HepG2 (cell line): Measurements from ENCODE around the gene ALK. TPM values are rescaled to one million over a fixed set of nuclear protein-coding genes. Genes with fewer than 3 reads are reported as not detected.

ENCODE experiments used
- ATAC-seq: fragments of 200-7000 bp; cut with Tn5 transposase; 3 replicates; pipeline ENCODE4 v1.9.1; 2020; ENCODE audit warnings: mild to moderate bottlenecking, moderate library complexity
- BruUV-seq: library from RNA; stranded (reverse); fragments of 400-500 nt; replicated peaks from 2 replicates; lab custom pipeline; 2021; lab: Mats Ljungman, UMichigan
- CTCF ChIA-PET: fragments of 300-600 bp; formaldehyde crosslinking; extraction: SDS; loops from one replicate; lab custom pipeline; 2021; ENCODE audit warnings: low total read pairs, inconsistent platforms, low intra/inter-chr PET ratio; lab: Yijun Ruan, JAX
- POLR2A ChIA-PET: fragments of 350-600 bp; sonication (Branson Sonifier 250); formaldehyde crosslinking; loops from one replicate; lab custom pipeline; 2020; ENCODE audit warnings: antibody characterized with exemption, inconsistent platforms; lab: Yijun Ruan, JAX
- DNase-seq: peaks from one replicate; pipeline ENCODE4 v3.0.0-alpha.2; 2015; ENCODE audit warnings: low spot score
- FAIRE-seq: peaks from 3 replicates; lab custom pipeline; 2011; peaks lifted over from hg19 to GRCh38; lab: Jason Lieb, UNC
- H2AFZ ChIP-seq: one replicate; pipeline ENCODE4 v1.6.1; 2011; ENCODE audit warnings: low read length, inconsistent platforms
- H3K27ac ChIP-seq: fragments of 300-600 bp; 3 replicates; pipeline ENCODE4 v1.8.0; 2011; ENCODE audit warnings: mixed run types, mild to moderate bottlenecking, mixed read lengths, low read length, inconsistent platforms; ENCODE audit not compliant: insufficient read depth; ENCODE audit errors: extremely low read length
- H3K27me3 ChIP-seq, 2 experiments: fragments of 200-600 bp in 1 of 2; 2 replicates in 1 of 2; 3 replicates in 1 of 2; pipeline versions ENCODE4 v1.6.0 to v1.8.0; 2011; ENCODE audit warnings: low read length in 2 of 2, mild to moderate bottlenecking in 2 of 2, moderate library complexity in 2 of 2, inconsistent platforms in 1 of 2; ENCODE audit not compliant: insufficient read depth in 2 of 2, control insufficient read depth in 1 of 2
- H3K36me3 ChIP-seq, 2 experiments: fragments of 200-600 bp in 1 of 2; replicated peaks in 1 of 2; 2 replicates in 1 of 2; 3 replicates in 1 of 2; pipeline versions ENCODE4 v1.5.1 to v1.8.0; 2011; ENCODE audit warnings: low read length in 2 of 2, inconsistent platforms in 1 of 2; ENCODE audit not compliant: insufficient read depth in 2 of 2, control insufficient read depth in 1 of 2
- H3K4me1 ChIP-seq: 2 replicates; pipeline ENCODE4 v1.5.1; 2012; ENCODE audit warnings: low read length, inconsistent platforms; ENCODE audit not compliant: insufficient read depth
- H3K4me2 ChIP-seq: 2 replicates; pipeline ENCODE4 v1.6.0; 2011; ENCODE audit warnings: low read depth, low read length, inconsistent platforms
- H3K4me3 ChIP-seq, 3 experiments: fragments of 200-600 bp in 1 of 3; sonication (generic), shearing (Covaris generic) in 1 of 3; replicated peaks in 1 of 3; 2 replicates each; pipeline ENCODE4 v1.5.1; 2011 to 2016; ENCODE audit warnings: low read length in 3 of 3, inconsistent platforms in 2 of 3, low read depth in 2 of 3, mild to moderate bottlenecking in 2 of 3, control low read depth in 1 of 3, mixed read lengths in 1 of 3; ENCODE audit not compliant: insufficient read depth in 1 of 3
- H3K79me2 ChIP-seq: one replicate; pipeline ENCODE4 v1.6.1; 2011; ENCODE audit warnings: low read length, inconsistent platforms; ENCODE audit not compliant: insufficient read depth
- H3K9ac ChIP-seq: 2 replicates; pipeline ENCODE4 v1.6.0; 2011; ENCODE audit warnings: mild to moderate bottlenecking, low read depth, low read length, inconsistent platforms; ENCODE audit not compliant: insufficient read depth
- H3K9me3 ChIP-seq: 2 replicates; pipeline ENCODE4 v1.5.1; 2012; ENCODE audit warnings: mild to moderate bottlenecking, low read length
- H4K20me1 ChIP-seq: 2 replicates; pipeline ENCODE4 v1.6.0; 2011; ENCODE audit warnings: inconsistent platforms, mild to moderate bottlenecking, low read length, moderate library complexity; ENCODE audit not compliant: insufficient read depth
- KLF6 ChIP-seq: IDR thresholded peaks from 2 replicates; pipeline ENCODE4 v1.8.0; 2016; ENCODE audit warnings: missing biosample characterization, missing genetic modification reagents
- MTA3 ChIP-seq: sonication (generic); formaldehyde crosslinking; IDR thresholded peaks from 2 replicates; pipeline ENCODE4 v1.4.0; 2020; ENCODE audit warnings: missing genetic modification reagents
- XRCC5 ChIP-seq: fragments of 200-400 bp; formaldehyde crosslinking; optimal IDR thresholded peaks from 2 replicates; pipeline ENCODE3; 2017; ENCODE audit warnings: mild to moderate bottlenecking, low read length
- ZKSCAN8 ChIP-seq: IDR thresholded peaks from 2 replicates; pipeline ENCODE4 v1.6.1; 2016; ENCODE audit warnings: borderline replicate concordance, missing genetic modification reagents, missing compliant biosample characterization
- ZNF263 ChIP-seq: sonication (generic); formaldehyde crosslinking; IDR thresholded peaks from 2 replicates; pipeline ENCODE4 v1.4.0; 2020; ENCODE audit warnings: missing genetic modification reagents
- ZNF430 ChIP-seq: sonication (generic); formaldehyde crosslinking; IDR thresholded peaks from 2 replicates; pipeline ENCODE4 v1.9.0; 2021; ENCODE audit warnings: mild to moderate bottlenecking, missing genetic modification reagents
- ZNF446 ChIP-seq: sonication (generic); formaldehyde crosslinking; IDR thresholded peaks from 2 replicates; pipeline ENCODE4 v1.5.0; 2020; ENCODE audit warnings: mild to moderate bottlenecking, missing genetic modification reagents
- ZNF644 ChIP-seq: IDR thresholded peaks from 2 replicates; pipeline ENCODE4 v1.6.1; 2016; ENCODE audit warnings: low read depth
- ZNF674 ChIP-seq: sonication (generic); formaldehyde crosslinking; IDR thresholded peaks from 2 replicates; pipeline ENCODE4 v1.5.0; 2020; ENCODE audit warnings: low read depth, mild to moderate bottlenecking, missing genetic modification reagents
- ZNF737 ChIP-seq: sonication (generic); formaldehyde crosslinking; IDR thresholded peaks from 2 replicates; pipeline ENCODE4 v1.5.0; 2020; ENCODE audit warnings: missing genetic modification reagents, mild to moderate bottlenecking, borderline replicate concordance
- WGBS: methylation state at CpG from one replicate; pipeline ENCODE4 v1.1.6; 2017; ENCODE audit warnings: low lambda C conversion rate; 5-methylcytosine and 5-hydroxymethylcytosine counted together
- in situ Hi-C: cut with HindIII; loops from 2 replicates; pipeline ENCODE4 v1.10.0; 2017; ENCODE audit warnings: low pct_unique_long_range_greater_than_20kb; ENCODE audit not compliant: extremely low pct_ligation_motif_present
- intact Hi-C: fragments of 100-400 bp; cut with micrococcal nuclease; formaldehyde crosslinking; loops from one replicate; pipeline ENCODE4 v1.10.0; 2022; ENCODE audit not compliant: unreplicated experiment
- polyA plus RNA-seq, 8 experiments: library from polyadenylated mRNA; depleted of rRNA in 3 of 8; stranded (reverse) in 7 of 8; unstranded in 1 of 8; fragments of >200 nt; fragmentation: Illumina TruSeq in 4 of 8; extraction: Trizol in 4 of 8; gene quantifications; 2 replicates each; pipeline versions ENCODE4 v1.2.1 to v1.2.3, GENCODE V29; 2011 to 2016; ENCODE audit warnings: low read depth in 4 of 8, missing spikeins in 1 of 8, mixed read lengths in 1 of 8; ENCODE audit not compliant: insufficient read depth in 1 of 8
- total RNA-seq, 5 experiments: library from RNA; depleted of rRNA; stranded (reverse); fragments of >200 nt; fragmentation: Illumina TruSeq; extraction: Trizol; gene quantifications; 2 replicates each; pipeline ENCODE4 v1.2.3, GENCODE V29; 2016; ENCODE audit warnings: low read depth in 1 of 5
- TF ChIP-seq, protein P1 (sequence below): sonication (generic); formaldehyde crosslinking; IDR thresholded peaks from 2 replicates; pipeline ENCODE4 v1.9.0; 2021; ENCODE audit warnings: missing genetic modification reagents, borderline replicate concordance
- TF ChIP-seq, protein P2 (sequence below): sonication (generic); formaldehyde crosslinking; IDR thresholded peaks from 2 replicates; pipeline ENCODE4 v1.5.1; 2020; ENCODE audit warnings: missing genetic modification reagents, mild to moderate bottlenecking, borderline replicate concordance
- TF ChIP-seq, protein P3 (sequence below): sonication (generic); formaldehyde crosslinking; IDR thresholded peaks from 2 replicates; pipeline ENCODE4 v1.5.1; 2020; ENCODE audit warnings: missing genetic modification reagents, mild to moderate bottlenecking, borderline replicate concordance

Gene ALK
- total and polyA plus RNA-seq, 2 of the 13 experiments (the other 11 are each of a cell fraction or from before 2014, with no cell fraction given), result not detected

DNA sequence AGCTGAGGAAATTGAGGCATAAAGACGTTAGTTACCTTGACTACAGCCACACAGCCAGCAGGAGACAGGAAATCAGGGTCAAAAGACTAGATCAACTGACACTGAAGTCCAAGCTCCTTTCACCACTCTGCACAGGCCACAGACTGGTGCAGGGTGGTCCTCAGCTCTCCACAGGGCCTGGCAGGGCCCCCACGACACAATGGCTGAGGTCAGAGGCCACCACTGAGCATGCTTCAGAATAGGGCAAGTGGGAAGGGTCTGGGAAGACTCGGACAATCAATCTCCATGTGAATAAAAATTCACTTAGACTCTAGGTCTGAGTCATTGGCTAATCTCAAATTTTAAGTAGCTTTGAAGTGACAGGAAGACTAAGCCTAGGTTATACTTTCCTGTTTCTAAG is 201.7 kb downstream of the ALK start:
- H3K36me3 ChIP-seq, result no peaks in the 10 kb centered on the region
- ChIA-PET CTCF (no interaction called here), POLR2A (no interaction called here)
- no peaks in the 10 kb centered on the region for H4K20me1 ChIP-seq
- no peaks in the 10 kb centered on the region for H3K79me2 ChIP-seq
- no peaks in the 10 kb centered on the region for H3K9me3 ChIP-seq
- no peak overlapping the region for H3K4me2 ChIP-seq
- H3K27me3 ChIP-seq, result no peaks in the 10 kb centered on the region; a peak in 1 of 5 replicates
- ATAC-seq (no peak), DNase-seq (no peak), FAIRE-seq (no peak)
- no peaks in the 10 kb centered on the region for H3K4me1 ChIP-seq
- intact Hi-C loops, result no loop called here
- no peak overlapping the region for H2AFZ ChIP-seq
- TF ChIP-seq MTA3 (CRISPR knock-in tag) (no peak), XRCC5 (no peak), ZNF446 (CRISPR knock-in tag) (no peak)
- H3K9ac ChIP-seq, result no peak overlapping the region
- H3K27ac ChIP-seq, result no peak overlapping the region
- BruUV-seq, result no TSS peak
- no peak overlapping the region for H3K4me3 ChIP-seq
- in situ Hi-C loops, result no loop called here
- WGBS, result 5% methylated on average over 3 of the region's 3 CpGs

DNA sequence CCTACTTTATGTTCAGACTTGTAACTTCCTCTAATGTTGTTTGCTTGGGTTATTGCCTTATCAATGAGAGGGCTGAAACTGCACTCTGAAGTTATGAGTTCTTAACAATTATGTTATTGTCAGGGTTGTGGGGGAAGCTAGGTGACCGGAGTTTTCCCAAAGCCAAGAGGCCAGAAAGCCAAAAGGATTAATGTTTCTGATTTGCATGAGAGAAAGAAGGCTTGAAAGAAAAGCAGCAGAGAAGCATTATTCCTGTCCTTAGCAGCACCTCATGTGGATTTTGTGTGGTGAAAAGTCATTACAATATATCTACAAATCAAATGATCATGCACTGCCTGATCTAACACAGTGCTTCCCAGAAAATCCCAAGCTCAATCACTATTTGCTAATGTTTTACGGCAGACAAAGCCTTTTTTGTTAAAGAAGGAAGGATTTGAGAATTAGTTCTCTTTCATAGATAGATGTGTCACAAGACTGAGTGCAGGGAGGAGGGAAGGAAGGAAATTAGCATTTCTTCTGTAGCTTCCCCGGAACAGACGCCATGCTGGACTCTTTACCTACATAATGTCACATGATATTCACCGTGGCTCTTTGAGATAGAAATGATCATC is 203.2 kb downstream of the ALK start:
- WGBS, result 15% methylated on average over 5 of the region's 5 CpGs
- ATAC-seq (no peak), FAIRE-seq (no peak), DNase-seq (no peak)
- ChIA-PET CTCF (no interaction called here), POLR2A (no interaction called here)
- Histone ChIP-seq H3K27ac (no peak overlapping the region), H3K36me3 (no peaks in the 10 kb centered on the region), H3K4me3 (no peak overlapping the region), H3K9ac (no peak overlapping the region), H2AFZ (no peak overlapping the region), H3K4me1 (no peaks in the 10 kb centered on the region), H4K20me1 (no peaks in the 10 kb centered on the region), H3K27me3 (no peaks in the 10 kb centered on the region; a peak in 1 of 5 replicates), H3K4me2 (no peak overlapping the region), H3K9me3 (no peaks in the 10 kb centered on the region), H3K79me2 (no peaks in the 10 kb centered on the region)
- intact Hi-C loops (no loop called here), in situ Hi-C loops (no loop called here)
- BruUV-seq, result no TSS peak
- TF ChIP-seq, protein P1, sequence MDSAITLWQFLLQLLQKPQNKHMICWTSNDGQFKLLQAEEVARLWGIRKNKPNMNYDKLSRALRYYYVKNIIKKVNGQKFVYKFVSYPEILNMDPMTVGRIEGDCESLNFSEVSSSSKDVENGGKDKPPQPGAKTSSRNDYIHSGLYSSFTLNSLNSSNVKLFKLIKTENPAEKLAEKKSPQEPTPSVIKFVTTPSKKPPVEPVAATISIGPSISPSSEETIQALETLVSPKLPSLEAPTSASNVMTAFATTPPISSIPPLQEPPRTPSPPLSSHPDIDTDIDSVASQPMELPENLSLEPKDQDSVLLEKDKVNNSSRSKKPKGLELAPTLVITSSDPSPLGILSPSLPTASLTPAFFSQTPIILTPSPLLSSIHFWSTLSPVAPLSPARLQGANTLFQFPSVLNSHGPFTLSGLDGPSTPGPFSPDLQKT (CRISPR knock-in tag), result no peak
- TF ChIP-seq KLF6 (CRISPR knock-in tag) (no peak), ZNF674 (no peak), ZNF430 (no peak), ZNF737 (CRISPR knock-in tag) (no peak), ZKSCAN8 (no peak), ZNF263 (CRISPR knock-in tag) (no peak), ZNF644 (CRISPR knock-in tag) (no peak)
- TF ChIP-seq, protein P2, sequence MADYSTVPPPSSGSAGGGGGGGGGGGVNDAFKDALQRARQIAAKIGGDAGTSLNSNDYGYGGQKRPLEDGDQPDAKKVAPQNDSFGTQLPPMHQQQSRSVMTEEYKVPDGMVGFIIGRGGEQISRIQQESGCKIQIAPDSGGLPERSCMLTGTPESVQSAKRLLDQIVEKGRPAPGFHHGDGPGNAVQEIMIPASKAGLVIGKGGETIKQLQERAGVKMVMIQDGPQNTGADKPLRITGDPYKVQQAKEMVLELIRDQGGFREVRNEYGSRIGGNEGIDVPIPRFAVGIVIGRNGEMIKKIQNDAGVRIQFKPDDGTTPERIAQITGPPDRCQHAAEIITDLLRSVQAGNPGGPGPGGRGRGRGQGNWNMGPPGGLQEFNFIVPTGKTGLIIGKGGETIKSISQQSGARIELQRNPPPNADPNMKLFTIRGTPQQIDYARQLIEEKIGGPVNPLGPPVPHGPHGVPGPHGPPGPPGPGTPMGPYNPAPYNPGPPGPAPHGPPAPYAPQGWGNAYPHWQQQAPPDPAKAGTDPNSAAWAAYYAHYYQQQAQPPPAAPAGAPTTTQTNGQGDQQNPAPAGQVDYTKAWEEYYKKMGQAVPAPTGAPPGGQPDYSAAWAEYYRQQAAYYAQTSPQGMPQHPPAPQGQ (CRISPR knock-in tag), result no peak
- TF ChIP-seq, protein P3, sequence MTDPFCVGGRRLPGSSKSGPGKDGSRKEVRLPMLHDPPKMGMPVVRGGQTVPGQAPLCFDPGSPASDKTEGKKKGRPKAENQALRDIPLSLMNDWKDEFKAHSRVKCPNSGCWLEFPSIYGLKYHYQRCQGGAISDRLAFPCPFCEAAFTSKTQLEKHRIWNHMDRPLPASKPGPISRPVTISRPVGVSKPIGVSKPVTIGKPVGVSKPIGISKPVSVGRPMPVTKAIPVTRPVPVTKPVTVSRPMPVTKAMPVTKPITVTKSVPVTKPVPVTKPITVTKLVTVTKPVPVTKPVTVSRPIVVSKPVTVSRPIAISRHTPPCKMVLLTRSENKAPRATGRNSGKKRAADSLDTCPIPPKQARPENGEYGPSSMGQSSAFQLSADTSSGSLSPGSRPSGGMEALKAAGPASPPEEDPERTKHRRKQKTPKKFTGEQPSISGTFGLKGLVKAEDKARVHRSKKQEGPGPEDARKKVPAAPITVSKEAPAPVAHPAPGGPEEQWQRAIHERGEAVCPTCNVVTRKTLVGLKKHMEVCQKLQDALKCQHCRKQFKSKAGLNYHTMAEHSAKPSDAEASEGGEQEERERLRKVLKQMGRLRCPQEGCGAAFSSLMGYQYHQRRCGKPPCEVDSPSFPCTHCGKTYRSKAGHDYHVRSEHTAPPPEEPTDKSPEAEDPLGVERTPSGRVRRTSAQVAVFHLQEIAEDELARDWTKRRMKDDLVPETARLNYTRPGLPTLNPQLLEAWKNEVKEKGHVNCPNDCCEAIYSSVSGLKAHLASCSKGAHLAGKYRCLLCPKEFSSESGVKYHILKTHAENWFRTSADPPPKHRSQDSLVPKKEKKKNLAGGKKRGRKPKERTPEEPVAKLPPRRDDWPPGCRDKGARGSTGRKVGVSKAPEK, result no peak
